Loucy (cell line): ENCODE results near the gene CNTN5.

Experiments used
- EZH2phosphoT487 ChIP-seq: fragments of 200-600 bp; IDR thresholded peaks from 2 replicates; pipeline ENCODE4 v1.6.1; 2018; ENCODE audit warnings: antibody characterized with exemption, mild to moderate bottlenecking, moderate library complexity, borderline replicate concordance
- TF ChIP-seq, protein P1 (sequence below): fragments of 200-600 bp; sonication (generic); conservative IDR thresholded peaks from 2 replicates; pipeline ENCODE4 v1.5.1; 2014; ENCODE audit warnings: mild to moderate bottlenecking, antibody characterized with exemption, low read length

DNA sequence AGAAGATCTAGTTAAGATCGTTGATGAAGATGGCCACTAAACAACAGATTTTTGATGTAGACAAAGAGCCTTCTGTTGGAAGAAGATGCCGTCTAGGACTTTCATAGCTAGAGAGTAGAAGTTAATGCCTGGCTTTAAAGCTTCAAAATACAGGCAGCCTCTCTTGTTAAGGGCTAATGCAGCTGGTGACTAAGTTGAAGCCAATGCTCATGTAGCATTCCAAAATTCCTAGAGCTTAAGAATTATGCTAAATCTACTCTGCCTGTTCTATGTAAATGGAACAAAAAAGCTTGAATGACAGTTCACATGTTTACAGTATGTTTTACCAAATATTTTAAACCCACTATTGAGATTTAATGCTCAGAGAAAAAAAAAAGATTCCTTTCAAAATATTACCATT, 492.6 kb downstream of the CNTN5 start:
- TF ChIP-seq EZH2phosphoT487 = no peak
- TF ChIP-seq, protein P1, sequence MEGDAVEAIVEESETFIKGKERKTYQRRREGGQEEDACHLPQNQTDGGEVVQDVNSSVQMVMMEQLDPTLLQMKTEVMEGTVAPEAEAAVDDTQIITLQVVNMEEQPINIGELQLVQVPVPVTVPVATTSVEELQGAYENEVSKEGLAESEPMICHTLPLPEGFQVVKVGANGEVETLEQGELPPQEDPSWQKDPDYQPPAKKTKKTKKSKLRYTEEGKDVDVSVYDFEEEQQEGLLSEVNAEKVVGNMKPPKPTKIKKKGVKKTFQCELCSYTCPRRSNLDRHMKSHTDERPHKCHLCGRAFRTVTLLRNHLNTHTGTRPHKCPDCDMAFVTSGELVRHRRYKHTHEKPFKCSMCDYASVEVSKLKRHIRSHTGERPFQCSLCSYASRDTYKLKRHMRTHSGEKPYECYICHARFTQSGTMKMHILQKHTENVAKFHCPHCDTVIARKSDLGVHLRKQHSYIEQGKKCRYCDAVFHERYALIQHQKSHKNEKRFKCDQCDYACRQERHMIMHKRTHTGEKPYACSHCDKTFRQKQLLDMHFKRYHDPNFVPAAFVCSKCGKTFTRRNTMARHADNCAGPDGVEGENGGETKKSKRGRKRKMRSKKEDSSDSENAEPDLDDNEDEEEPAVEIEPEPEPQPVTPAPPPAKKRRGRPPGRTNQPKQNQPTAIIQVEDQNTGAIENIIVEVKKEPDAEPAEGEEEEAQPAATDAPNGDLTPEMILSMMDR = no peak
